H1 (cell line): ENCODE results near the gene FOXJ2. TPM values are rescaled to one million over a fixed set of nuclear protein-coding genes. Genes with fewer than 3 reads are reported as not detected.

ENCODE experiments used
- SP4 ChIP-seq: IDR thresholded peaks from 2 replicates; pipeline ENCODE4 v1.6.1; 2012; ENCODE audit warnings: low read length, inconsistent platforms
- polyA plus RNA-seq, 7 experiments: library from polyadenylated mRNA; depleted of rRNA in 3 of 7; stranded (reverse) in 5 of 7; unstranded in 2 of 7; fragments of >200 nt in 5 of 7; fragments of 200-250 nt in 2 of 7; gene quantifications; 1 replicate in 5 of 7; 2 replicates in 1 of 7; 4 replicates in 1 of 7; pipeline versions ENCODE4 v1.2.1 to v1.2.3, GENCODE V29; 2011 to 2013; ENCODE audit warnings: missing spikeins in 2 of 7, mixed read lengths in 2 of 7
- total RNA-seq: library from RNA; stranded (reverse); fragmentation: NEBNext Ultra II Directional; extraction: Animal tissue kit (Norgen Biotek cat#: 25700); gene quantifications from 2 replicates; pipeline ENCODE4 v1.2.1, GENCODE V29; 2021
- TF ChIP-seq, protein P1 (sequence below): fragments of 300-600 bp; sonication (generic); IDR thresholded peaks from 2 replicates; pipeline ENCODE4 v1.7.1; 2012; ENCODE audit warnings: low read length, moderate library complexity, mild to moderate bottlenecking, inconsistent platforms; ENCODE audit not compliant: insufficient replicate concordance

Gene FOXJ2
- total and polyA plus RNA-seq, 2 of the 8 experiments (the other 6 are each of a cell fraction or from before 2014, with no cell fraction given): 4.2 to 9.3 TPM

DNA sequence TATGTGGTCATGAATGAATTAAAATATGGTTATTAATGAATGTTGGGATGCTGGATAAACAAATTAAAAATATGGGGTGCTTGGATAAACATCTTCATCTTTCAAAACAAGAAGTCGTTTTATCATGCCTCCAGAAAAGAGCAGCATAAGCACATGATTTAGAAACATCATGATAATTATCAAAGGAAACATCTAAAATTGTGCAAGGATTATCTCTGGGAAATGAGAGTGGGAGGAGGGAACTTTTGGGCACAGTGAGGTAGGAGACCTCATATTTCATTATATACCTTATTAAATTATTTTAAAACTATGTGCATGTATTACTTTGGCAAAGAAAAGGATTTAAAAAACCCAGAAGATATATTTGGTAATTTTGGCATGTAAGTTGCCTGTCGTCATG, 24.8 kb downstream of the FOXJ2 start (continued):
- TF ChIP-seq, protein P1, sequence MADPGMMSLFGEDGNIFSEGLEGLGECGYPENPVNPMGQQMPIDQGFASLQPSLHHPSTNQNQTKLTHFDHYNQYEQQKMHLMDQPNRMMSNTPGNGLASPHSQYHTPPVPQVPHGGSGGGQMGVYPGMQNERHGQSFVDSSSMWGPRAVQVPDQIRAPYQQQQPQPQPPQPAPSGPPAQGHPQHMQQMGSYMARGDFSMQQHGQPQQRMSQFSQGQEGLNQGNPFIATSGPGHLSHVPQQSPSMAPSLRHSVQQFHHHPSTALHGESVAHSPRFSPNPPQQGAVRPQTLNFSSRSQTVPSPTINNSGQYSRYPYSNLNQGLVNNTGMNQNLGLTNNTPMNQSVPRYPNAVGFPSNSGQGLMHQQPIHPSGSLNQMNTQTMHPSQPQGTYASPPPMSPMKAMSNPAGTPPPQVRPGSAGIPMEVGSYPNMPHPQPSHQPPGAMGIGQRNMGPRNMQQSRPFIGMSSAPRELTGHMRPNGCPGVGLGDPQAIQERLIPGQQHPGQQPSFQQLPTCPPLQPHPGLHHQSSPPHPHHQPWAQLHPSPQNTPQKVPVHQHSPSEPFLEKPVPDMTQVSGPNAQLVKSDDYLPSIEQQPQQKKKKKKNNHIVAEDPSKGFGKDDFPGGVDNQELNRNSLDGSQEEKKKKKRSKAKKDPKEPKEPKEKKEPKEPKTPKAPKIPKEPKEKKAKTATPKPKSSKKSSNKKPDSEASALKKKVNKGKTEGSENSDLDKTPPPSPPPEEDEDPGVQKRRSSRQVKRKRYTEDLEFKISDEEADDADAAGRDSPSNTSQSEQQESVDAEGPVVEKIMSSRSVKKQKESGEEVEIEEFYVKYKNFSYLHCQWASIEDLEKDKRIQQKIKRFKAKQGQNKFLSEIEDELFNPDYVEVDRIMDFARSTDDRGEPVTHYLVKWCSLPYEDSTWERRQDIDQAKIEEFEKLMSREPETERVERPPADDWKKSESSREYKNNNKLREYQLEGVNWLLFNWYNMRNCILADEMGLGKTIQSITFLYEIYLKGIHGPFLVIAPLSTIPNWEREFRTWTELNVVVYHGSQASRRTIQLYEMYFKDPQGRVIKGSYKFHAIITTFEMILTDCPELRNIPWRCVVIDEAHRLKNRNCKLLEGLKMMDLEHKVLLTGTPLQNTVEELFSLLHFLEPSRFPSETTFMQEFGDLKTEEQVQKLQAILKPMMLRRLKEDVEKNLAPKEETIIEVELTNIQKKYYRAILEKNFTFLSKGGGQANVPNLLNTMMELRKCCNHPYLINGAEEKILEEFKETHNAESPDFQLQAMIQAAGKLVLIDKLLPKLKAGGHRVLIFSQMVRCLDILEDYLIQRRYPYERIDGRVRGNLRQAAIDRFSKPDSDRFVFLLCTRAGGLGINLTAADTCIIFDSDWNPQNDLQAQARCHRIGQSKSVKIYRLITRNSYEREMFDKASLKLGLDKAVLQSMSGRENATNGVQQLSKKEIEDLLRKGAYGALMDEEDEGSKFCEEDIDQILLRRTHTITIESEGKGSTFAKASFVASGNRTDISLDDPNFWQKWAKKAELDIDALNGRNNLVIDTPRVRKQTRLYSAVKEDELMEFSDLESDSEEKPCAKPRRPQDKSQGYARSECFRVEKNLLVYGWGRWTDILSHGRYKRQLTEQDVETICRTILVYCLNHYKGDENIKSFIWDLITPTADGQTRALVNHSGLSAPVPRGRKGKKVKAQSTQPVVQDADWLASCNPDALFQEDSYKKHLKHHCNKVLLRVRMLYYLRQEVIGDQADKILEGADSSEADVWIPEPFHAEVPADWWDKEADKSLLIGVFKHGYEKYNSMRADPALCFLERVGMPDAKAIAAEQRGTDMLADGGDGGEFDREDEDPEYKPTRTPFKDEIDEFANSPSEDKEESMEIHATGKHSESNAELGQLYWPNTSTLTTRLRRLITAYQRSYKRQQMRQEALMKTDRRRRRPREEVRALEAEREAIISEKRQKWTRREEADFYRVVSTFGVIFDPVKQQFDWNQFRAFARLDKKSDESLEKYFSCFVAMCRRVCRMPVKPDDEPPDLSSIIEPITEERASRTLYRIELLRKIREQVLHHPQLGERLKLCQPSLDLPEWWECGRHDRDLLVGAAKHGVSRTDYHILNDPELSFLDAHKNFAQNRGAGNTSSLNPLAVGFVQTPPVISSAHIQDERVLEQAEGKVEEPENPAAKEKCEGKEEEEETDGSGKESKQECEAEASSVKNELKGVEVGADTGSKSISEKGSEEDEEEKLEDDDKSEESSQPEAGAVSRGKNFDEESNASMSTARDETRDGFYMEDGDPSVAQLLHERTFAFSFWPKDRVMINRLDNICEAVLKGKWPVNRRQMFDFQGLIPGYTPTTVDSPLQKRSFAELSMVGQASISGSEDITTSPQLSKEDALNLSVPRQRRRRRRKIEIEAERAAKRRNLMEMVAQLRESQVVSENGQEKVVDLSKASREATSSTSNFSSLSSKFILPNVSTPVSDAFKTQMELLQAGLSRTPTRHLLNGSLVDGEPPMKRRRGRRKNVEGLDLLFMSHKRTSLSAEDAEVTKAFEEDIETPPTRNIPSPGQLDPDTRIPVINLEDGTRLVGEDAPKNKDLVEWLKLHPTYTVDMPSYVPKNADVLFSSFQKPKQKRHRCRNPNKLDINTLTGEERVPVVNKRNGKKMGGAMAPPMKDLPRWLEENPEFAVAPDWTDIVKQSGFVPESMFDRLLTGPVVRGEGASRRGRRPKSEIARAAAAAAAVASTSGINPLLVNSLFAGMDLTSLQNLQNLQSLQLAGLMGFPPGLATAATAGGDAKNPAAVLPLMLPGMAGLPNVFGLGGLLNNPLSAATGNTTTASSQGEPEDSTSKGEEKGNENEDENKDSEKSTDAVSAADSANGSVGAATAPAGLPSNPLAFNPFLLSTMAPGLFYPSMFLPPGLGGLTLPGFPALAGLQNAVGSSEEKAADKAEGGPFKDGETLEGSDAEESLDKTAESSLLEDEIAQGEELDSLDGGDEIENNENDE: no peak
- no peak for TF ChIP-seq SP4
- TF ChIP-seq, all 59 proteins: peak for 0
